Mammary epithelial cell (primary cell): Measurements from ENCODE around the gene ARHGEF2.
"Not testable (repeated sequence)": the region's sequence is repeated elsewhere in the genome, so short reads cannot be mapped to it uniquely, and the experiment has no call there.

Experiments
- EZH2 ChIP-seq: IDR thresholded peaks from 2 replicates; pipeline ENCODE4 v1.6.1; 2012; ENCODE audit warnings: low read length, inconsistent platforms, borderline replicate concordance
- TF ChIP-seq, protein P1 (sequence below), 2 donors: IDR thresholded peaks in 1 of 2; conservative IDR thresholded peaks in 1 of 2; 2 replicates each; pipeline ENCODE4 v1.5.1; 2011 to 2012; ENCODE audit warnings: inconsistent platforms in 2 of 2, low read length in 2 of 2, mild to moderate bottlenecking in 2 of 2, control low read depth in 1 of 2, low read depth in 1 of 2; ENCODE audit not compliant: insufficient read depth in 1 of 2; ENCODE audit errors: extremely low read depth in 1 of 2

DNA sequence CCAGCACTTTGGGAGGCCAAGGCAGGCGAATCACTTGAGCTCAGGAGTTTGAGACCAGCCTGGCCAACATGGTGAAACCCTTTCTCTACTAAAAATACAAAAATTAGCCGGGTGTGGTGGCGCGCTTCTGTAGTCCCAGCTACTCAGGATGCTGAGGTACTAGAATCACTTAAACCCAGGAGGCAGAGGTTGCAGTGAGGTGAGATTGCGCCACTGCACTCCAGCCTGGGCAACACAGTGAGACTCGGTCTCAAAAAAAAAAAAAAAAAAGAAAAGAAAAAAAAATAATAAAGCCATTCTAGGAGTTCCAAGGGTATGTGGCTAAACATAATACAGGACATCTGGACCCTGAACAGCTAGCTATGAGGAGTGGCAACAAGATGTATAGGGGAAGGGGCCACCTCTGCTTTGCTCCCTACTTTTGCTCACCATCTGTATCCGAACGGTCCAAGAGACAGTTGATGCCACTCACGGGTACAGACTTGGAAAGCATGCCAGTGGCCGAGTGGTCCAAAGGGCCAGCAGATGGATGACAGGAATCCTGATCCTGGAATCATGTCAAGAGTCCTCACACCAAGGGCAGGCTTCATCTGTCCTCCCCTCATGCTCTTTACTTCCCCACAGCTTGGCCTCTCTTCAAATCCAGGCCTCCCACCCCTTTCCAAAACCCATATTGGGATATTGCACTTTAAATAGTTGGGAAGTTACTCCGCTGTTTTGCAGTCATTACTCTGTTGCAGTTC lies 6.7 kb upstream of the ARHGEF2 start:
- TF ChIP-seq, protein P1, sequence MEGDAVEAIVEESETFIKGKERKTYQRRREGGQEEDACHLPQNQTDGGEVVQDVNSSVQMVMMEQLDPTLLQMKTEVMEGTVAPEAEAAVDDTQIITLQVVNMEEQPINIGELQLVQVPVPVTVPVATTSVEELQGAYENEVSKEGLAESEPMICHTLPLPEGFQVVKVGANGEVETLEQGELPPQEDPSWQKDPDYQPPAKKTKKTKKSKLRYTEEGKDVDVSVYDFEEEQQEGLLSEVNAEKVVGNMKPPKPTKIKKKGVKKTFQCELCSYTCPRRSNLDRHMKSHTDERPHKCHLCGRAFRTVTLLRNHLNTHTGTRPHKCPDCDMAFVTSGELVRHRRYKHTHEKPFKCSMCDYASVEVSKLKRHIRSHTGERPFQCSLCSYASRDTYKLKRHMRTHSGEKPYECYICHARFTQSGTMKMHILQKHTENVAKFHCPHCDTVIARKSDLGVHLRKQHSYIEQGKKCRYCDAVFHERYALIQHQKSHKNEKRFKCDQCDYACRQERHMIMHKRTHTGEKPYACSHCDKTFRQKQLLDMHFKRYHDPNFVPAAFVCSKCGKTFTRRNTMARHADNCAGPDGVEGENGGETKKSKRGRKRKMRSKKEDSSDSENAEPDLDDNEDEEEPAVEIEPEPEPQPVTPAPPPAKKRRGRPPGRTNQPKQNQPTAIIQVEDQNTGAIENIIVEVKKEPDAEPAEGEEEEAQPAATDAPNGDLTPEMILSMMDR (conservative IDR thresholded peaks at IDR 0.05 in 1 of 2, IDR thresholded peaks at IDR 0.05 in 1 of 2; ENCODE audit: extremely low read depth in 1 of 2, insufficient read depth in 1 of 2, low read depth in 1 of 2, low read length in 2 of 2), result not testable (repeated sequence)
- not testable (repeated sequence) for TF ChIP-seq EZH2
